Prostate gland (tissue), 2 donors: ENCODE data around the gene ZNF182. TPM values are rescaled to one million over a fixed set of nuclear protein-coding genes. Genes with fewer than 3 reads are reported as not detected.
"Not testable (repeated sequence)": the region's sequence is repeated elsewhere in the genome, so short reads cannot be mapped to it uniquely, and the experiment has no call there.

Source experiments
- DNase-seq: peaks from one replicate; pipeline ENCODE4 v3.0.0-alpha.2; 2019; ENCODE audit warnings: low spot score
- H3K27ac ChIP-seq, 2 donors: fragments of 200-600 bp; sonication (generic); 2 replicates each; pipeline ENCODE4 v1.5.1; 2017 to 2019
- H3K27me3 ChIP-seq: fragments of 200-600 bp; sonication (generic); replicated peaks from 2 replicates; pipeline ENCODE4 v1.5.1; 2019; ENCODE audit not compliant: insufficient read depth
- H3K36me3 ChIP-seq, 2 donors: fragments of 200-600 bp; sonication (generic); 1 replicate in 1 of 2; 2 replicates in 1 of 2; pipeline versions ENCODE4 v1.5.1 to v1.8.1; 2017 to 2019
- H3K4me1 ChIP-seq: fragments of 200-600 bp; sonication (generic); replicated peaks from 2 replicates; pipeline ENCODE4 v1.5.1; 2019
- H3K4me3 ChIP-seq, 2 donors: fragments of 200-600 bp; sonication (generic); 2 replicates each; pipeline ENCODE4 v1.5.1; 2017 to 2019
- H3K9me3 ChIP-seq: fragments of 200-600 bp; sonication (generic); 2 replicates; pipeline ENCODE4 v1.5.1; 2017
- POLR2A ChIP-seq: fragments of 450-650 bp; IDR thresholded peaks from one replicate; pipeline ENCODE4 v1.6.1; 2016; ENCODE audit warnings: antibody characterized with exemption, mild to moderate bottlenecking
- POLR2AphosphoS5 ChIP-seq: sonication (generic); formaldehyde crosslinking; IDR thresholded peaks from one replicate; pipeline ENCODE4 v1.6.1; 2017; ENCODE audit warnings: antibody characterized with exemption
- WGBS: methylation state at CpG from one replicate; pipeline ENCODE4 v1.1.5; 2018; 5-methylcytosine and 5-hydroxymethylcytosine counted together
- intact Hi-C: fragments of 100-400 bp; cut with DNase I; formaldehyde crosslinking; loops from one replicate; pipeline ENCODE4 v1.14.2; 2022
- total RNA-seq, 2 donors: library from RNA; depleted of rRNA; stranded (reverse); fragments of >200 nt; gene quantifications; one replicate each; pipeline ENCODE4 v1.1.0, GENCODE V29; 2016
- TF ChIP-seq, protein P1 (sequence below), 4 experiments: fragments of 200-600 bp in 2 of 4; fragments of 450-650 bp in 2 of 4; sonication (generic) in 2 of 4; IDR thresholded peaks; 1 replicate in 3 of 4; 2 replicates in 1 of 4; pipeline ENCODE4 v1.5.1; 2016 to 2019; ENCODE audit warnings: antibody characterized with exemption in 4 of 4, mild to moderate bottlenecking in 2 of 4, moderate library complexity in 2 of 4

The ZNF182 gene
- total RNA-seq, 2 donors from 2014 or later: 5.6 to 6.5 TPM

DNA sequence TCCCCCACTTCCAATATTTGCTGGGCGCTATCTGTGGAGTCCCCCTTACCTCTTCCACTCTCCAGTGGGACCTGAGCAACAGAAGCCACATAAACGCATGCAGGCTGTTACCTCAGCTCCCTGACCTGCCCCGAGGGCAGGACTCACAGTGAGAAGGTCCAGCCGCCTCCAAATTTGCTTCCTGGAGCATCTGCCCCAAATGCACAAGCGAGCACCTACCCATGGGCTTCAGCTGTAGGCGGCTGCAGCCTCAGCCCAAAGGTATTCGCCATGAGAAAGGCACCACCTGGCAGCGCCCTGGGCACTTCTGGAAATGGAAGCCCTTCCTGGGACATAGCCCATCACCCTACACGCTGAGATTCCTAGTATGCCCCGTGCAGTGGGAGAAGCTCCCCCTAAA, 26.4 kb upstream of the ZNF182 start:
- TF ChIP-seq, protein P1, sequence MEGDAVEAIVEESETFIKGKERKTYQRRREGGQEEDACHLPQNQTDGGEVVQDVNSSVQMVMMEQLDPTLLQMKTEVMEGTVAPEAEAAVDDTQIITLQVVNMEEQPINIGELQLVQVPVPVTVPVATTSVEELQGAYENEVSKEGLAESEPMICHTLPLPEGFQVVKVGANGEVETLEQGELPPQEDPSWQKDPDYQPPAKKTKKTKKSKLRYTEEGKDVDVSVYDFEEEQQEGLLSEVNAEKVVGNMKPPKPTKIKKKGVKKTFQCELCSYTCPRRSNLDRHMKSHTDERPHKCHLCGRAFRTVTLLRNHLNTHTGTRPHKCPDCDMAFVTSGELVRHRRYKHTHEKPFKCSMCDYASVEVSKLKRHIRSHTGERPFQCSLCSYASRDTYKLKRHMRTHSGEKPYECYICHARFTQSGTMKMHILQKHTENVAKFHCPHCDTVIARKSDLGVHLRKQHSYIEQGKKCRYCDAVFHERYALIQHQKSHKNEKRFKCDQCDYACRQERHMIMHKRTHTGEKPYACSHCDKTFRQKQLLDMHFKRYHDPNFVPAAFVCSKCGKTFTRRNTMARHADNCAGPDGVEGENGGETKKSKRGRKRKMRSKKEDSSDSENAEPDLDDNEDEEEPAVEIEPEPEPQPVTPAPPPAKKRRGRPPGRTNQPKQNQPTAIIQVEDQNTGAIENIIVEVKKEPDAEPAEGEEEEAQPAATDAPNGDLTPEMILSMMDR (IDR thresholded peaks at IDR 0.05): no peak
- TF ChIP-seq POLR2A (no peak), POLR2AphosphoS5 (no peak)
- no peak overlapping the region for H3K27ac ChIP-seq
- DNase-seq: no peak
- WGBS: 86% methylated on average over 7 of the region's 10 CpGs
- no peak overlapping the region for H3K4me3 ChIP-seq
- H3K27me3 ChIP-seq: no peaks in the 10 kb centered on the region
- intact Hi-C loops: no loop called here
- H3K9me3 ChIP-seq: no peaks in the 10 kb centered on the region
- no peaks in the 10 kb centered on the region for H3K36me3 ChIP-seq
- no peaks in the 10 kb centered on the region for H3K4me1 ChIP-seq

DNA sequence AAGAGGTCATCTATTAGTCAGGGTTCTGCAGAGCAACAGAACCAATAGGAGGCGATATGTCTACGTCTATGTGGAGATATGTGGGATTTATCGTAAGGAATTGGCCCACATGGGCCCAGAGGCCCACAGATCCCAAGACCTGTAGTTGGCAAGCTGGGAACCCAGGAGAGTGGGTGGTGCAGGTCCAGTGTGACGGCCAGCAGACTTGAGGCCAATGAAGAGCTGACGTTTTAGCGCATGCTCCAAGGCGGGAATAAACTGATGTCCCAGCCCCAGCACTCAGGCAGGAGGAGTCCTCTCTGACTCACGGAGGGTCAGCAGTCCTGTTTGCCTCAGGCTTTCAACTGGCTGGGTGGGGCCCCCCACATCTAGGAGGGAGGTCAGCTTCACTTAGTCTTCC, 24.3 kb upstream of the ZNF182 start:
- WGBS: 89% methylated on average over 7 of the region's 8 CpGs
- no peaks in the 10 kb centered on the region for H3K36me3 ChIP-seq
- intact Hi-C loops: no loop called here
- no peaks in the 10 kb centered on the region for H3K4me1 ChIP-seq
- no peaks in the 10 kb centered on the region for H3K27me3 ChIP-seq
- no peak overlapping the region for H3K4me3 ChIP-seq
- no peak for TF ChIP-seq POLR2A
- TF ChIP-seq, protein P1 (IDR thresholded peaks at IDR 0.05): no peak
- TF ChIP-seq POLR2AphosphoS5: no peak
- H3K27ac ChIP-seq: no peak overlapping the region
- no peak for DNase-seq
- H3K9me3 ChIP-seq: no peaks in the 10 kb centered on the region

DNA sequence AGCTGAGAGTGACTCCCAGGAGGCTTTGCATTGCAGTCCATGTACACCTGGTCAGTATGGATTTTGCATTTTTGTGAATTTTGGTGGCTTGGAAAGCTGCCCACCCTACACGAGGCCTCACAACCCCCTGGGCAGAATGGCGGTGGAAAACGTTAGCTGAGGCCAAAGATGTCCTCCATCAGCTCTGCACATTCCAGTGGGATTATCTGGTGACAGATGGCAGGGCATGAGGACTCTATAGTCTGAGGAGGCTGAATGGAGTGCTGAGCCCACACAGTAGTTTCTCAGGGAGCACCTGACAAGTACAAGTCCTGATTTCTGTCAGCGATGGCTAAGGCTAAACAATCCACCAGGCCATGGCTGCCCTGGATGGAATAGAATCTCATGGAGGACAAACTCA, 23.8 kb upstream of the ZNF182 start:
- not testable (repeated sequence) for H3K27ac ChIP-seq, DNase-seq, H3K9me3 ChIP-seq, H3K4me1 ChIP-seq, H3K27me3 ChIP-seq, H3K36me3 ChIP-seq, H3K4me3 ChIP-seq
- WGBS: 27% methylated on average over 4 of the region's 4 CpGs
- intact Hi-C loops: loop anchor here (2.0 kb wide), 1 partner anchor 173 kb away; no protein-coding TSS in a partner anchor

DNA sequence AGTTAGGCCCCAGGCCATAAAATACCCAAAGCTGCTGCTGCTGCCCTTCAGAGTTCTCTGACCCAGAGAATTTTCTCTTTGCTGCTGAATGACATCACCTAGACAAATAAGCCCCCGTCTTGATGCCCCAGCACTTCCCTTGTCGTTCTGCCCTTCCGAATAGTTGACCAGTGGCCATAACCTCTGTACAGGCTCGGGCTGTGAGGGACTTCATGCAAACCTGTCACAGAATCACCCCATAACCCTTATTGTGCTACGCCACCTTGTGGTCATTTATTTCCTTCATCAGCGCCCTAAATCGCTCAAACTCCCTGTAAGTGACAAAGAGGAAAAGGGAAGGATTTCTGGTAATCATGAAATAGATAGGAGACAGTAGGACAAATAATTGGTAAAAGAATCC, 21.8 kb upstream of the ZNF182 start:
- Histone ChIP-seq H3K36me3 (no peaks in the 10 kb centered on the region), H3K27ac (no peak overlapping the region), H3K27me3 (no peaks in the 10 kb centered on the region), H3K9me3 (no peaks in the 10 kb centered on the region), H3K4me3 (no peak overlapping the region), H3K4me1 (no peaks in the 10 kb centered on the region)
- TF ChIP-seq POLR2A: no peak
- TF ChIP-seq, protein P1 (IDR thresholded peaks at IDR 0.05): peak in 3 of 4 experiments; percentile 51 to 62 (median 55)
- DNase-seq: peak; percentile 22
- 4% methylated on average over 7 of the region's 7 CpGs for WGBS
- intact Hi-C loops: no loop called here

DNA sequence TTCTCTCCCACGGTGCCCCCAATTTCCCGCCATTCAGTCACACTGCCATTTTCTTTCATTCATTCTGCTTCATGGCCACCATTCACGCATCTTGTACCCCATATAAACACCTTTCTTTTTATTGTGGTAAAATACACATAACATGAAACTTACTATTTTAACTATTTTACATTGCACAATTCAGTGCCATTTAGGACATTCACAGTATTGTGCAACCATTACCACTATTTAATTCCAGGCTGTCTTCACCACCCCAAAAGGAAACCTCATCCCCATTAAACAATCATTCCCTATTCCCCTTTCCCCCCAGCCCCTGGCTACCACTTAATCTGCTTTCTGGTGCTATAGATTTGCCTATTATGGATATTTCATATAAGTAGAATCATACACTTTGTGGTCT, 18.9 kb upstream of the ZNF182 start:
- TF ChIP-seq, protein P1 (IDR thresholded peaks at IDR 0.05): no peak
- TF ChIP-seq POLR2AphosphoS5 (no peak), POLR2A (no peak)
- WGBS: 91% methylated on average over 3 of the region's 3 CpGs
- Histone ChIP-seq H3K4me3 (no peak overlapping the region), H3K4me1 (no peaks in the 10 kb centered on the region), H3K27me3 (no peaks in the 10 kb centered on the region), H3K27ac (no peak overlapping the region), H3K36me3 (no peaks in the 10 kb centered on the region), H3K9me3 (no peaks in the 10 kb centered on the region)
- intact Hi-C loops: no loop called here
- DNase-seq: no peak
